Keratinocyte (primary cell): ENCODE results near the gene POLR1A.

Experiments
- EZH2 ChIP-seq: IDR thresholded peaks from one replicate; pipeline ENCODE4 v1.6.1; 2012; ENCODE audit warnings: inconsistent platforms, mild to moderate bottlenecking, low read length, moderate library complexity
- TF ChIP-seq, protein P1 (sequence below), 3 experiments: IDR thresholded peaks in 1 of 3; conservative IDR thresholded peaks in 1 of 3; optimal IDR thresholded peaks in 1 of 3; 2 replicates in 2 of 3; 3 replicates in 1 of 3; pipeline versions ENCODE3 to v1.5.1; 2011; ENCODE audit warnings: low read length in 3 of 3, mild to moderate bottlenecking in 3 of 3, moderate library complexity in 2 of 3, control low read depth in 1 of 3, inconsistent platforms in 1 of 3; ENCODE audit not compliant: insufficient read depth in 2 of 3; ENCODE audit errors: extremely low read depth in 1 of 3

- TF ChIP-seq, protein P1, sequence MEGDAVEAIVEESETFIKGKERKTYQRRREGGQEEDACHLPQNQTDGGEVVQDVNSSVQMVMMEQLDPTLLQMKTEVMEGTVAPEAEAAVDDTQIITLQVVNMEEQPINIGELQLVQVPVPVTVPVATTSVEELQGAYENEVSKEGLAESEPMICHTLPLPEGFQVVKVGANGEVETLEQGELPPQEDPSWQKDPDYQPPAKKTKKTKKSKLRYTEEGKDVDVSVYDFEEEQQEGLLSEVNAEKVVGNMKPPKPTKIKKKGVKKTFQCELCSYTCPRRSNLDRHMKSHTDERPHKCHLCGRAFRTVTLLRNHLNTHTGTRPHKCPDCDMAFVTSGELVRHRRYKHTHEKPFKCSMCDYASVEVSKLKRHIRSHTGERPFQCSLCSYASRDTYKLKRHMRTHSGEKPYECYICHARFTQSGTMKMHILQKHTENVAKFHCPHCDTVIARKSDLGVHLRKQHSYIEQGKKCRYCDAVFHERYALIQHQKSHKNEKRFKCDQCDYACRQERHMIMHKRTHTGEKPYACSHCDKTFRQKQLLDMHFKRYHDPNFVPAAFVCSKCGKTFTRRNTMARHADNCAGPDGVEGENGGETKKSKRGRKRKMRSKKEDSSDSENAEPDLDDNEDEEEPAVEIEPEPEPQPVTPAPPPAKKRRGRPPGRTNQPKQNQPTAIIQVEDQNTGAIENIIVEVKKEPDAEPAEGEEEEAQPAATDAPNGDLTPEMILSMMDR (optimal IDR thresholded peaks at IDR 0.05 in 1 of 3, IDR thresholded peaks at IDR 0.05 in 1 of 3, conservative IDR thresholded peaks at IDR 0.05 in 1 of 3; ENCODE audit: extremely low read depth in 1 of 3, insufficient read depth in 2 of 3, low read length in 3 of 3) = no peak
- no peak for TF ChIP-seq EZH2
Measured at GRCh38 chr2:85972355-85972754, 133.3 kb downstream of the POLR1A start.
